ENCODE data around the gene ACSM6. TPM values are rescaled to one million over a fixed set of nuclear protein-coding genes. Genes with fewer than 3 reads are reported as not detected.
"Not testable (repeated sequence)": the region's sequence is repeated elsewhere in the genome, so short reads cannot be mapped to it uniquely, and the experiment has no call there.

The ACSM6 gene
- total RNA-seq, 2 donors from 2014 or later, result not detected

GRCh38 chr10:95208702-95209391 is 14.8 kb downstream of the ACSM6 start:
- ATAC-seq (no peak), DNase-seq (ENCODE audit: low spot score in 2 of 2) (no peak)
- Mint-ChIP-seq H3K27ac (no peak overlapping the region), H3K36me3 (no peaks in the 10 kb centered on the region), H3K9me3 (peaks cover 0 to 5% of the 10 kb centered on the region in 2 donors)

GRCh38 chr10:95209509-95210127 is 15.6 kb downstream of the ACSM6 start:
- ATAC-seq, result no peak
- H3K9me3 Mint-ChIP-seq, result peaks cover 0 to 5% of the 10 kb centered on the region in 2 donors
- no peaks in the 10 kb centered on the region for H3K36me3 Mint-ChIP-seq

GRCh38 chr10:95211606-95212279 is 17.7 kb downstream of the ACSM6 start:
- Mint-ChIP-seq H3K36me3 (peaks cover 9 to 12% of the 10 kb centered on the region in 2 donors), H3K27ac (no peak overlapping the region), H3K9me3 (peaks cover 8 to 14% of the 10 kb centered on the region in 2 donors)
- ATAC-seq (no peak), DNase-seq (ENCODE audit: low spot score in 2 of 2) (no peak)

More at GRCh38 chr10:95209509-95210127, 15.6 kb downstream of the ACSM6 start:
- H3K27ac Mint-ChIP-seq, result no peak overlapping the region
- no peak for DNase-seq (ENCODE audit: low spot score in 2 of 2)

- no peak for DNase-seq (ENCODE audit: low spot score in 2 of 2)
- peaks cover 9 to 13% of the 10 kb centered on the region in 2 donors for H3K36me3 Mint-ChIP-seq
- no peak overlapping the region for H3K27ac Mint-ChIP-seq
- peaks cover 9 to 14% of the 10 kb centered on the region in 2 donors for H3K9me3 Mint-ChIP-seq
- no peak for ATAC-seq
Measured at GRCh38 chr10:95214369-95214768, 20.3 kb downstream of the ACSM6 start.

- H3K9me3 Mint-ChIP-seq, result peaks cover 9 to 14% of the 10 kb centered on the region in 2 donors
- ATAC-seq (no peak), DNase-seq (ENCODE audit: low spot score in 2 of 2) (no peak)
- H3K36me3 Mint-ChIP-seq, result peaks cover 9 to 13% of the 10 kb centered on the region in 2 donors
- H3K27ac Mint-ChIP-seq, result no peak overlapping the region
Measured at GRCh38 chr10:95214793-95215192, 20.8 kb downstream of the ACSM6 start.

- Mint-ChIP-seq H3K27ac (no peak overlapping the region), H3K9me3 (peaks cover 9 to 14% of the 10 kb centered on the region in 2 donors), H3K36me3 (peaks cover 9 to 13% of the 10 kb centered on the region in 2 donors)
- ATAC-seq (no peak), DNase-seq (ENCODE audit: low spot score in 2 of 2) (no peak)
Measured at GRCh38 chr10:95217476-95217875, 23.4 kb downstream of the ACSM6 start.

GRCh38 chr10:95220539-95220938 is 26.5 kb downstream of the ACSM6 start:
- peaks cover 8 to 9% of the 10 kb centered on the region in 2 donors for H3K36me3 Mint-ChIP-seq
- peaks cover 8 to 9% of the 10 kb centered on the region in 2 donors for H3K9me3 Mint-ChIP-seq
- no peak for ATAC-seq
- H3K27ac Mint-ChIP-seq, result no peak overlapping the region
- DNase-seq (ENCODE audit: low spot score in 2 of 2), result no peak

GRCh38 chr10:95221124-95221523 is 27.1 kb downstream of the ACSM6 start:
- peaks cover 6 to 7% of the 10 kb centered on the region in 2 donors for H3K9me3 Mint-ChIP-seq
- H3K27ac Mint-ChIP-seq, result no peak overlapping the region
- DNase-seq (ENCODE audit: low spot score in 2 of 2), result no peak
- H3K36me3 Mint-ChIP-seq, result peaks cover 6 to 7% of the 10 kb centered on the region in 2 donors
- ATAC-seq, result no peak

- DNase-seq (ENCODE audit: low spot score in 2 of 2), result no peak
- no peak overlapping the region for H3K27ac Mint-ChIP-seq
- H3K9me3 Mint-ChIP-seq, result no peaks in the 10 kb centered on the region
- ATAC-seq, result no peak
- peaks cover 2 to 4% of the 10 kb centered on the region in 2 donors for H3K36me3 Mint-ChIP-seq
Measured at GRCh38 chr10:95225136-95225535, 31.1 kb downstream of the ACSM6 start.

GRCh38 chr10:95228934-95229723 is 35.1 kb downstream of the ACSM6 start:
- Mint-ChIP-seq H3K36me3 (peaks cover 16 to 24% of the 10 kb centered on the region in 2 donors), H3K9me3 (peaks cover 11 to 19% of the 10 kb centered on the region in 2 donors)
- H3K27ac Mint-ChIP-seq; ATAC-seq; DNase-seq (ENCODE audit: low spot score in 2 of 2): not testable (repeated sequence)

- DNase-seq (ENCODE audit: low spot score in 2 of 2) (no peak), ATAC-seq (no peak)
- Mint-ChIP-seq H3K36me3 (peaks cover 16 to 24% of the 10 kb centered on the region in 2 donors), H3K9me3 (peaks cover 11 to 19% of the 10 kb centered on the region in 2 donors), H3K27ac (peak overlapping the region in 1 of 2 donors; percentile 89)
Measured at GRCh38 chr10:95229724-95230627, 35.9 kb downstream of the ACSM6 start.

GRCh38 chr10:95230677-95231586 is 36.9 kb downstream of the ACSM6 start:
- Mint-ChIP-seq H3K9me3 (peaks cover 11 to 19% of the 10 kb centered on the region in 2 donors), H3K36me3 (peaks cover 16 to 24% of the 10 kb centered on the region in 2 donors), H3K27ac (peak overlapping the region in 1 of 2 donors; percentile 89)
- ATAC-seq (peak; percentile 18 to 69), DNase-seq (ENCODE audit: low spot score in 2 of 2) (peak in 1 of 2 donors; percentile 35)

- Mint-ChIP-seq H3K36me3 (peaks cover 16 to 30% of the 10 kb centered on the region in 2 donors), H3K27ac (no peak overlapping the region), H3K9me3 (peaks cover 11 to 19% of the 10 kb centered on the region in 2 donors)
- DNase-seq (ENCODE audit: low spot score in 2 of 2) (no peak), ATAC-seq (no peak)
Measured at GRCh38 chr10:95233377-95234034, 39.5 kb downstream of the ACSM6 start.

GRCh38 chr10:95234951-95235350 is 40.9 kb downstream of the ACSM6 start:
- Mint-ChIP-seq H3K27ac (no peak overlapping the region), H3K9me3 (peaks cover 11 to 19% of the 10 kb centered on the region in 2 donors), H3K36me3 (peaks cover 12 to 29% of the 10 kb centered on the region in 2 donors)
- no peak for ATAC-seq
- DNase-seq (ENCODE audit: low spot score in 2 of 2), result no peak
